Stimulated activated CD8-positive, alpha-beta memory T cell treated with anti-CD3 and anti-CD28 coated beads, Interleukin-7, amount 100 ng/mL, for 48 hours (primary cell): ENCODE measurements around the gene INPP4A.
A peak's percentile ranks its signal among the peaks of the same experiment; 100 is the strongest.
"Not testable (repeated sequence)": the region's sequence is repeated elsewhere in the genome, so short reads cannot be mapped to it uniquely, and the experiment has no call there.

Source experiments
- DNase-seq, 2 donors: peaks; one replicate each; pipeline ENCODE4 v3.0.0-alpha.2; 2020; ENCODE audit warnings: low read depth in 1 of 2; ENCODE audit errors: extremely low read depth in 1 of 2

The INPP4A gene

GRCh38 chr2:98444436-98445176 lies at the start of gene INPP4A:
Gene INPP4A (plus strand): TSS chr2:98444858. CDS start chr2:98520049, 75,191 bp downstream.
- DNase-seq, result no peak

- DNase-seq, result no peak
These were observed 48.7 kb upstream of the INPP4A start for GRCh38 chr2:98395977-98396376.

GRCh38 chr2:98396745-98397355 lies 47.8 kb upstream of the INPP4A start:
- DNase-seq, result no peak

- DNase-seq, result no peak
These were observed 45.5 kb upstream of the INPP4A start for GRCh38 chr2:98399140-98399539.

- no peak for DNase-seq
These were observed 40.8 kb upstream of the INPP4A start for GRCh38 chr2:98403878-98404277.

DNA sequence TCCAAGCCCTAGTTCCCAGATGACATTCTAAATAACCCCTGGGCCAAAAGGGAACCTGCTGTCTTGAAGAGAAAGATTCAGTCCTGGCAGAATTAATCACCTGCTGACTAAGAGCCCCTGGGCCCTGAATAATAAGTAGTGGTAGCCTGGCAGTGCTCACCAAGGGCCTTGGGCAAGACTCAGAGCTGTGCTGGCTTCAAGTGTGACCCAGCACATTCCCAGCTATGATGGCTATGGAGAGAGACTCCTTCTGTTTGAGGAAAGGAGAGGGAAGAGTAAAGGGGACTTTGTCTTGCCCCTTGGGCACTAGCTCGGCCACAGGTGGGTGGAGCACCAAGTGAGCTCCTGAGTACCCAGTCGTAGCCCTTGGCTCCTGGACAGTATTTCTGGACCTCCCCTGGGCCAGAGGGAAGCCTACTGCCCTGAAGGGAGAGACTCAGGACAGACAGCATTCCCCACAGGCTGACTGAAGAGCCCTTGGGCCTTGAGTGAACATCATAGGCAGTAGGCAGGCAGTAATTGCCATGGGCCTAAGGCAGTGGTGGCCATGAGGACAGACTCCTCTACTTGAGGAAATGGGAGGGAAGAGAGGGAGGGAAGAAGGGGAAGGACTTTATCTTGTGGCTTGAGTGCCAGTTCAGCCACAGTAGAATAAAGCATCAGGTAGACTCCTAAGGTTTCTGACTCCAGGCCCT lies 40.0 kb upstream of the INPP4A start:
- no peak for DNase-seq

- DNase-seq, result no peak
These were observed 39.4 kb upstream of the INPP4A start for GRCh38 chr2:98405301-98405700.

DNA sequence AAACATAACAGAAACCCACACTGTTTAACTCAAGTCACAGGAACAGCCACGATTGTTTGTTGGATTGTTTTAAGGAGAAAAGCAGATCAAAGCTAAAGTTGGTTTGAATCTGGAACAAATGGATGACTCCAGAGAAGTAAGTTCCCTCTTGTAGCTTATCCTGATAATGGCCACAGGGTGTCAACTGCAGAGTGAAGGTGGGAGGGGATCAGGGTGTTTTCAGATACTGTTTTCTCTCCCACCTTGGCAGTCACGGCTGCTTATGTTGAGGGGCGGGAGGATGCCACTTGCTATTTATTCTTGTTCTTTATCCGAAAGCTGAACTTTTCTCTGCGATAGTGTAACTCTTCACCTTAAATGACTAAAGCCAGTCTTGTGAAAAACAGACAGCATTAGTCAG lies 36.5 kb upstream of the INPP4A start:
- no peak for DNase-seq

DNA sequence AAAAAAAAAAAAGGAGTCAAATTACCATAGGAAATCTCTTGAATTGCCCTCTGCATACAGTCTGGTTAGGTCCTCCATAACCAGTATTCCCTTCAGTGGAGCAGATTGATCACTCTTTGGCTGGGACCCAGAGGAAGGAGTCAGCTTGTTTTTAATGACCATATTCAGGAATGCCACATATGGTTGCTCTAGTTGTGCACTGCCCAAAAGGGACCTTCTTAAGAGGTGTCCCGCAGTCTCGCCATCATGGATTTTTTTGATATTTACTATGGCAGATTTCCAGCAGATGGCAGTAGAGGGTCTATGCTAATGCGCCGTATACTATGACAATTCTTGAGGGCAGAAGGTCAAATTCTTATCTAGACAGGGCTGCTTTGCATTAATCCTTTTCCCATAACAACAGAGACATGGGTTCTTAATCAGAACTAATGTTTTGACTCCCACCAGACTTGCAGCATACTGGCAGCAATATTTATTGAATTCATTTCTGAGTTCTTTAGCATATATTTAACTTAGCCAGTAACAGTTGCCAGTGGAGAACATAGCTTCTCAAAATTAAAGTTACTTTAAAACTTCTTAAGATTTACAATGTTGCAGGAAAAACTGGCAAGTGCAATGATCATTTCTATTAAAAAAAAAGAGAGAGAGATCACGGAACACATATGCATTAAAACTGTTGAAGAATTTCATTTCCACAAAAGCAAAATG lies 31.8 kb upstream of the INPP4A start:
- peak in 1 of 2 donors; percentile 8 for DNase-seq

DNA sequence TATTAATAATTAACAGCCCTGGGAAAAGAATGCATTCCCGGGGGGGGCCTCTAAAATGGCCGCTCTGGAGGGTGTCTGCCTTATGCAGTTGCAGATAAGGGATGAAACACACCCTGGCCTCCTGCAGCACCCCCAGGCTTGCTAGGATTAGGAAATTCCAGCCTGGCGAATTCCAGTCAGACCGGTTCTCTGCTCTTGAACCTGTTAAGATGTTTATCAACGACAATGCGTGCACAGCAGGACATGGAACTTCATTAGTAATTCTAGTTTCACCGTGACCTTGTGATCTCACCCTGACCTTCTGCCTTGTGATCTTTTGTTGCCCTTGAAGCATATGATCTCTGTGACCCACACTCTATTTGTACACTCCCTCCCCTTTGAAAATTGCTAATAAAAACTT lies 30.4 kb upstream of the INPP4A start:
- DNase-seq, result not testable (repeated sequence)

DNA sequence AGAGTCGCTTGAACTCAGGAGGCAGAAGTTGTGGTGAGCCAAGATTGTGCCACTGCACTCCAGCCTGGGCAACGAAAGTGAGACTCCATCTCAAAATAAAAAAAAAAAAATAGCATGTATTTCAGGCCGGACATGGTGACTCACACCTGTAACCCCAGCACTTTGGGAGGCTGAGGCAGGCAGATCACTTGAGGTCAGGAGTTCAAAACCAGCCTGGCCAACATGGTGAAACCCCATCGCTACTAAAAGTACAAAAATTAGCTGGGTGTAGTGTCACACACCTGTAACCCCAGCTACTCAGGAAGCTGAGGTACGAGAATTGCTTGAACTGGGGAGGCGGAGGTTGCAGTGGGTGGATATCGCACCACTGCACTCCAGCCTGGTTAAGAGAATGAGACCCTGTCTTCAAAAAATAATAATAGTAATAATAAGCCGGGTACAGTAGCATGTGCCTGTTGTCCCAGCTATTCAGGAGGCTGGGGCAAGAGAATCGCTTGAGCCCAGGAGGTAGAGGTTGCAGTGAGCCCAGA lies 28.9 kb upstream of the INPP4A start:
- DNase-seq, result not testable (repeated sequence)

DNA sequence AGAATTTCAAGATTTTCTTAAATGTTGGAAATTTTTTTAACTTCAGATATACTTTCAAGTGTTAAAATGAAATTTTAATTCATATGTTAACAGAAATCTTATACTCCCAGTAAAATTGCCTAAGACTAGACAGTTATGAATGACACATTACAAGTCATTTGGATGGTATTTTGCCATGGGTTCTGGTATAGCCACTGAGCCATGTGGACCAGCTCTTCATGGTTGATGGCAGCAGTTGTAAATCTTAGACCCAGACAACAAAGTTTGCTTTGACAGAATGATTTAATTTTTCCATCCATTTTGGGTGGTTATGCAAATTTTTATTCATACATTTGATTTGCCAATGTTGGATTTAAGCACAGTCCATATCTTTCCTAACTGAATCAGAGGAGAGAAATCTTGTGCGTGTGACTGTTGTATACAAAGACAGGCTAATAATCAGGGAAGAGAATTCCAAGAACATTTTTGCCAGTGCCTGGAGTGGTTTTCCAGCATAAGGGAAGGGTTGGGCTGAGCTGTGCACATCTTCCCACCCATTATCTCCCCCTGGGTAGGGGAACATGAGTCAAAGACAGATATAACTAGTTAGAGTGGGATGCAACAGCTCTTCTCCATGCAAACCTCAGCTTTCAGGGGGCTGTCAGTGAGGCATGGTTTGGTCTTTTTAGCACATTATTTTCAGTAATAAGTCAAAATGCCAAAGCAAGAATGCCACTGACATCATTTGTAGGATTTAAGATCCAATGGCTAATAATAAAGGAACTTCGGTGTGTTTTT lies 28.1 kb upstream of the INPP4A start:
- DNase-seq, result no peak

DNA sequence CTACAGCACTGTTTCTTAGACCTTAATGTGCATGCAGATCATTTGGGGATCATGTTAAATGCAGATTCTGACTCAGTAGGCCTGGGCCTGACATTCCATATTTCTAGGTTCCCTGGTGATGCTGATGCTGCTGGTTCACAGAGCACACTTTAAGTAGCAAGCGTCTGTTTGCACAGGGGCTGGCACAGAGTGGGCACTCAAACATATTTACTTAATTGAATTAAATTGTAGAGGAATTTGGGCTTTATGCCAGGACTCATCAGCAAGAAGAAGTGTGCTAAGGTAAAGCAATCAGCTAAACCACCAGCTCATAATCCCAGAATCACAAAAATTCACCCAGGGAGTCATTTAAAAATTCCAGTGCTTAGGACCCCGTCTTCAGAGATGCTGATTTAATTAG lies 25.1 kb upstream of the INPP4A start:
- DNase-seq, result no peak

GRCh38 chr2:98419977-98420725 lies 24.5 kb upstream of the INPP4A start:
- no peak for DNase-seq

GRCh38 chr2:98422449-98422848 lies 22.2 kb upstream of the INPP4A start:
- DNase-seq, result no peak

DNA sequence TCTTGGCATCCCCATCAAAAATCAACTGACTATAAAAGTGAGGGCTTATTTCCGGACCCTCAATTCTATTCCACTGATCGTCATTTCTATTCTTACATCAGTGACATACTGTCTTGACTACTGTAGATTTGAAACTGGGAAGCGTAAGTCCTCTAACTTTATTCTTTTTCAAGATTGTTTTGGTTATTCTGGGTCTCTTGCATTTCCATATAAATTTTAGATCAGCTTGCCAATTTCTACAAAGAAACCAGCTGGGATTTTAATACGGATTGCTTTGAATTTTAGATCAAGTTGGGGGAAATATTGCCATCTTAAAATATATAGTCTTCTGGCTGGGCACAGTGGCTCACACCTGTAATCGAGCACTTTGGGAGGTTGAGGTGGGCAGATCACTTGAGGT lies 17.9 kb upstream of the INPP4A start:
- no peak for DNase-seq

GRCh38 chr2:98432145-98432544 lies 12.5 kb upstream of the INPP4A start:
- DNase-seq, result no peak

- no peak for DNase-seq
These were observed 11.2 kb upstream of the INPP4A start for GRCh38 chr2:98433363-98433964.

GRCh38 chr2:98434492-98434891 lies 10.2 kb upstream of the INPP4A start:
- no peak for DNase-seq
